ENCODE results near the gene SSBP3. TPM values are rescaled to one million over a fixed set of nuclear protein-coding genes. Genes with fewer than 3 reads are reported as not detected.
"Not testable (repeated sequence)": the region's sequence is repeated elsewhere in the genome, so short reads cannot be mapped to it uniquely, and the experiment has no call there.

The SSBP3 gene
- 10 to 100 TPM; 17.1 to 25.4 (median 21.5) TPM for total RNA-seq

DNA sequence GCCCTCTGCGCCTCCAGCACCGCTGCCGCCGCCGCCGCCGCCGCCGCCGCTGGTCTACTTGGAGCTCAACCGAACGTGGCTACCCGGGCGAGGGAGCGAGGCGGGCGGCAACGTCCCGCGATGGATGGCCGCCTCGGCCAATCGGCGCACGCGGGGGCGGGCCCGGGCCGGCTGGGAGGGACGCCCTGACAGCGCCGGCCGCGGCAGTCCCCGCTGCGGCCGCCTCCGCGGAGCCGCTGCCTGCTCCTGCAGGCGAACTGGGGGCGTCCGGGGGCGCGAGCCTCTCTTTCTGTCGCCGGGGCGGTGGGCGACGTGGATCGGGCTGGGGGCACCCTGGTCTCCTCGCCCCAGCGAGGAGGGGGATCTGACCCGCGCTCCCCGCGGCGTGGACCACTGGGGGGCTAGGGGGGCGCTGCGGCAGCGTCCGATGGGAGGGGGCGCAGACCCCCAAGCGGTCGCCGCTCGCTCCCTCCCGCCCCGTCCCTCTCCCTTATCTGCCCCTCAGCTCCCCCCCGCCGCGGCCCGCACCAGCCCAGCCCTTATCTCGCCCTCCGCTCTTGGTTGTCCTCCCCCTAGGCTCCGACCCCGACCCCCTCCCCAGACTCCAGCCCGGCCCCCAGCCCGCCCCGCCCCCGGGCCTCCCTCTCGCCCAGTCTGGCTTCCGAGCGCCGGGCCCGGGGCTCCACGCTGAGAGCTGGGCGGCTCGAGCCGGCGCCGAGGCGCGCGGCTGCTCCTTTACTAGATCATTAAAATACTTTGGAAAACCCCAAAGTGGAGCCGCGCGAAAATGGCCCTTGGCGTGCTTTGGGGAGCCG lies at the start of gene SSBP3:
Gene SSBP3, minus strand, starts transcription at position 56 of the 815 bp plus-strand sequence.
- peak; percentile 45 for DNase-seq
- TF ChIP-seq POLR2A (IDR thresholded peaks at IDR 0.05): peak in 3 of 4 donors; percentile 11 to 91 (median 90)
- TF ChIP-seq, protein P1, sequence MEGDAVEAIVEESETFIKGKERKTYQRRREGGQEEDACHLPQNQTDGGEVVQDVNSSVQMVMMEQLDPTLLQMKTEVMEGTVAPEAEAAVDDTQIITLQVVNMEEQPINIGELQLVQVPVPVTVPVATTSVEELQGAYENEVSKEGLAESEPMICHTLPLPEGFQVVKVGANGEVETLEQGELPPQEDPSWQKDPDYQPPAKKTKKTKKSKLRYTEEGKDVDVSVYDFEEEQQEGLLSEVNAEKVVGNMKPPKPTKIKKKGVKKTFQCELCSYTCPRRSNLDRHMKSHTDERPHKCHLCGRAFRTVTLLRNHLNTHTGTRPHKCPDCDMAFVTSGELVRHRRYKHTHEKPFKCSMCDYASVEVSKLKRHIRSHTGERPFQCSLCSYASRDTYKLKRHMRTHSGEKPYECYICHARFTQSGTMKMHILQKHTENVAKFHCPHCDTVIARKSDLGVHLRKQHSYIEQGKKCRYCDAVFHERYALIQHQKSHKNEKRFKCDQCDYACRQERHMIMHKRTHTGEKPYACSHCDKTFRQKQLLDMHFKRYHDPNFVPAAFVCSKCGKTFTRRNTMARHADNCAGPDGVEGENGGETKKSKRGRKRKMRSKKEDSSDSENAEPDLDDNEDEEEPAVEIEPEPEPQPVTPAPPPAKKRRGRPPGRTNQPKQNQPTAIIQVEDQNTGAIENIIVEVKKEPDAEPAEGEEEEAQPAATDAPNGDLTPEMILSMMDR (IDR thresholded peaks at IDR 0.05): peak in 2 of 6 experiments; percentile 19 to 25
- intact Hi-C loops (cut with DNase I): loop anchor here (2.0 to 10.0 kb wide), 2 partner anchors 82 to 132 kb away; no protein-coding TSS in a partner anchor
- Histone ChIP-seq H3K4me3 (peak within 1 kb of the TSS; percentile 71 to 98 (median 82)), H3K9me3 (no peaks in the 10 kb centered on the region), H3K27me3 (no peaks in the 10 kb centered on the region), H3K36me3 (peaks cover 0 to 19% (median 0%) of the 10 kb centered on the region in 3 donors), H3K4me1 (peaks cover 35 to 69% (median 38%) of the 10 kb centered on the region in 3 donors), H3K27ac (peak within 1 kb of the TSS; percentile 88 to 97 (median 95))
- WGBS, 2 donors: 0% methylated on average over 1 to 13 of the region's 100 CpGs

DNA sequence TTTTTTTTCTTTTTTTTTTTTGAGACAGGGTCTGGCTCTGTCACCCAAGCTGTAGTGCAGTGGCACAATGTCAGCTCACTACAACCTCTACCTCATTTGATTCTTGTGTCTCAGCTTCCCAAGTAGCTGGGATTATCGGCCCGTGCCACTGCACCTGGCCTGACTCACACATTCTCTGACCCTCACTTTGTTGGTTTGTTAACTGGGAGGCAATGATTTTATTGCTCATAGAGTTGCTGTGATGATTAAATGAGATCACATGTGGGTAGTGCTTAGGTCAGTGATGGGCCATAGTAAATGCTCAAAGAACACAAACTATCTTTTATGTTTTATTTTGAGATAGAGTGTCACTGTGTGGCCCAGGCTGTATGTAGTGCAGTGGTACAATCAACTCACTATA lies 47.3 kb upstream of the SSBP3 start:
- H3K36me3 ChIP-seq: no peaks in the 10 kb centered on the region
- DNase-seq: no peak
- WGBS, 2 donors: 65 to 83% methylated on average over 2 of the region's 2 CpGs
- H3K27me3 ChIP-seq: no peaks in the 10 kb centered on the region
- intact Hi-C loops (cut with DNase I): no loop called here
- no peaks in the 10 kb centered on the region for H3K9me3 ChIP-seq
- no peak overlapping the region for H3K27ac ChIP-seq
- no peaks in the 10 kb centered on the region for H3K4me1 ChIP-seq
- TF ChIP-seq, protein P1 (IDR thresholded peaks at IDR 0.05): no peak
- no peak for TF ChIP-seq POLR2A (IDR thresholded peaks at IDR 0.05)
- H3K4me3 ChIP-seq: no peak overlapping the region

DNA sequence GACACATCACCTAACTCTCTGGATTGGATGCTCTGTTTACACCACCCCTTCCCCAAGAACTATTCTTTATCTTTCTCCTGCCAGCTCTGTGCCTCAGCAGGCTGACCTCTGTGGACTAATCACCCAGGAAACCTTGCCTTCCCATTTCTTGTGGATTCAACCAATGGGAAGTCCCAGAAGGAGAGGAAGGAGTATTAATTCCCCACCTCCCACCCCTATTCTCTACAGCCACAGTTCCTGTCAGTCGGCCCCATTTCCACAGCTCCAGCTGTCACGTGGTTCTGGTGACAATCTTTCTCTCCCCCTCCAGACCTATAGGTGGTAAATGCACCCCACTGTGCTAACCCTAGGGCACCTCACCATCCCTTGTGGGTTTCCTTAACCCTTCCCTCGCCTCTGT lies 46.8 kb upstream of the SSBP3 start:
- intact Hi-C loops (cut with DNase I): no loop called here
- 75 to 79% methylated on average over 3 of the region's 3 CpGs for WGBS, 2 donors
- no peak overlapping the region for H3K4me3 ChIP-seq
- H3K9me3 ChIP-seq: no peaks in the 10 kb centered on the region
- no peak overlapping the region for H3K27ac ChIP-seq
- DNase-seq: no peak
- TF ChIP-seq, protein P1 (IDR thresholded peaks at IDR 0.05): no peak
- TF ChIP-seq POLR2A (IDR thresholded peaks at IDR 0.05): no peak
- no peaks in the 10 kb centered on the region for H3K36me3 ChIP-seq
- H3K4me1 ChIP-seq: no peaks in the 10 kb centered on the region
- H3K27me3 ChIP-seq: no peaks in the 10 kb centered on the region

DNA sequence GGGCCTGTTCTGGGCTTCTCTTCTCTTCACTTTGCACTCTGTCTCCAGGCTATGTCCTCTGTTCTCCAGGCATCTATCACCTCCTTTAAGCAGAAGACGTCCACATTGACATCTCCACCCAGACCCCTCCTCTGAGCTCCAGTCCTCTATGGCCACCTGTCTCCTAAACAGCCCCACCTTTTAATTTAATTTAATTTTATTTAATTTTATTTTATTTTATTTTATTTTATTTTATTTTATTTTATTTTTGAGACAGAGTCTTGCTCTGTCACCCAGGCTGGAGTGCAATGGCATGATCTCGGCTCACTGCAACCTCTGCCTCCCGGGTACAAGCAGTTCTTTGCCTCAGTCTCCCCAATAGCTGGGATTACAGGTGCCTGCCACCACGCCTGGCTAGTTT lies 43.2 kb upstream of the SSBP3 start:
- DNase-seq; H3K4me1 ChIP-seq; intact Hi-C loops (cut with DNase I); H3K27me3 ChIP-seq; H3K9me3 ChIP-seq; H3K4me3 ChIP-seq; H3K36me3 ChIP-seq; H3K27ac ChIP-seq: not testable (repeated sequence)
- 90% methylated on average over 4 of the region's 4 CpGs for WGBS, 2 donors

DNA sequence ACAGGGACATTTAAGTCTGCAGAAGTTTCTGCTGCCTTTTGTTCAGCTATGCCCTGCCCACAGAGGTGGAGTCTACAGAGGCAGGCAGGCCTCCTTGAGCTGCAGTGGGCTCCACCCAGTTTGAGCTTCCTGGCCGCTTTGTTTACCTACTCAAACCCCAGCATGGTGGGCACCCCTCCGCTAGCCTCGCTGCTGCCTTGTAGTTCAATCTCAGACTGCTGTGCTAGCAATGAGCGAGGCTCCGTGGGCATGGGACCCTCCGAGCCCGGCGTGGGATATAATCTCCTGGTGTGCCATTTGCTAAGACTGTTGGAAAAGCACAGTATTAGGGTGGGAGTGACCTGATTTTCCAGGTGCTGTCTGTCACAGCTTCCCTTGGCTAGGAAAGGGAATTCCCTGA lies 42.6 kb upstream of the SSBP3 start:
- DNase-seq; intact Hi-C loops (cut with DNase I); H3K27ac ChIP-seq; H3K4me3 ChIP-seq; H3K4me1 ChIP-seq; H3K9me3 ChIP-seq; H3K36me3 ChIP-seq; H3K27me3 ChIP-seq: not testable (repeated sequence)
- WGBS, 2 donors: 100% methylated on average over 1 of the region's 8 CpGs; no CpG with 5 or more reads in 1 of the 2 donors

DNA sequence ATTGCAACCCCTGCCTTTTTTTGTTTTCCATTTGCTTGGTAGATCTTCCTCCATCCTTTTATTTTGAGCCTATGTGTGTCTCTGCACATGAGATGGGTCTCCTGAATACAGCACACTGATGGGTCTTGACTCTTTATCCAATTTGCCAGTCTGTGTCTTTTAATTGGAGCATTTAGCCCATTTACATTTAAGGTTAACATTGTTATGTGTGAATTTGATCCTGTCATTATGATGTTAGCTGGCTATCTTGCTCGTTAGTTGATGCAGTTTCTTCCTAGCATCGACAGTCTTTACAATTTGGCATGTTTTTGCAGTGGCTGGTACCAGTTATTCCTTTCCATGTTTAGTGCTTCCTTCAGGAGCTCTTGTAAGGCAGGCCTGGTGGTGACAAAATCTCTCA lies 40.9 kb upstream of the SSBP3 start:
- H3K9me3 ChIP-seq; H3K36me3 ChIP-seq; DNase-seq; H3K4me3 ChIP-seq; intact Hi-C loops (cut with DNase I); H3K27me3 ChIP-seq; H3K27ac ChIP-seq; H3K4me1 ChIP-seq: not testable (repeated sequence)
- 93 to 94% methylated on average over 2 of the region's 2 CpGs for WGBS, 2 donors
